A673 (cell line): ENCODE measurements around the gene EIPR1. TPM values are rescaled to one million over a fixed set of nuclear protein-coding genes. Genes with fewer than 3 reads are reported as not detected.

Experiments
- BruUV-seq: library from RNA; stranded (reverse); fragments of 400-500 nt; replicated peaks from 2 replicates; lab custom pipeline; 2021; lab: Mats Ljungman, UMichigan
- CTCF ChIA-PET: fragments of 300-600 bp; sonication (Branson Sonifier 250); formaldehyde crosslinking; loops from one replicate; lab custom pipeline; 2022; ENCODE audit warnings: antibody characterized with exemption; lab: Charles Lee
- POLR2A ChIA-PET: fragments of 300-600 bp; sonication (Branson Sonifier 250); formaldehyde crosslinking; loops from one replicate; lab custom pipeline; 2022; ENCODE audit warnings: antibody characterized with exemption; ENCODE audit not compliant: low non-redundant PET; lab: Charles Lee
- DNase-seq: peaks from one replicate; pipeline ENCODE4 v3.0.0-alpha.2; 2015; ENCODE audit warnings: low spot score
- H3K27ac ChIP-seq: fragments of 200-600 bp; sonication (generic); 2 replicates; pipeline ENCODE4 v1.5.1; 2016; ENCODE audit warnings: mixed run types, low read depth, mild to moderate bottlenecking, mixed read lengths, antibody characterized with exemption, low read length; ENCODE audit not compliant: poor library complexity, severe bottlenecking
- H3K27me3 ChIP-seq: fragments of 200-600 bp; sonication (generic); replicated peaks from 2 replicates; pipeline ENCODE4 v1.6.1; 2017; ENCODE audit warnings: mixed run types, low read depth, mild to moderate bottlenecking, mixed read lengths, antibody characterized with exemption, low read length; ENCODE audit not compliant: insufficient read depth, poor library complexity
- H3K36me3 ChIP-seq: fragments of 200-600 bp; sonication (generic); 2 replicates; pipeline ENCODE4 v1.6.1; 2016; ENCODE audit warnings: mixed run types, mild to moderate bottlenecking, mixed read lengths, antibody characterized with exemption, low read length; ENCODE audit not compliant: insufficient read depth, poor library complexity, severe bottlenecking
- H3K4me1 ChIP-seq: fragments of 200-600 bp; sonication (generic); 2 replicates; pipeline ENCODE4 v1.6.1; 2017; ENCODE audit warnings: mixed run types, mild to moderate bottlenecking, mixed read lengths, antibody characterized with exemption, low read length; ENCODE audit not compliant: insufficient read depth, poor library complexity, severe bottlenecking
- H3K4me3 ChIP-seq: fragments of 200-600 bp; sonication (generic); 2 replicates; pipeline ENCODE4 v1.5.1; 2016; ENCODE audit warnings: low read depth, mixed run types, mild to moderate bottlenecking, mixed read lengths, low read length; ENCODE audit not compliant: poor library complexity, severe bottlenecking
- H3K9me3 ChIP-seq: fragments of 200-600 bp; sonication (generic); 2 replicates; pipeline ENCODE4 v1.6.1; 2016; ENCODE audit warnings: mixed run types, low read depth, mild to moderate bottlenecking, mixed read lengths, antibody characterized with exemption, low read length; ENCODE audit not compliant: poor library complexity, severe bottlenecking
- EZH2 ChIP-seq: fragments of 200-600 bp; sonication (generic); IDR thresholded peaks from 2 replicates; pipeline ENCODE4 v1.6.1; 2017; ENCODE audit warnings: borderline replicate concordance, low read depth, mild to moderate bottlenecking, mixed read lengths, antibody characterized with exemption, low read length; ENCODE audit not compliant: poor library complexity, severe bottlenecking
- intact Hi-C: fragments of 100-400 bp; cut with micrococcal nuclease; formaldehyde crosslinking; loops from one replicate; pipeline ENCODE4 v1.10.0; 2022; ENCODE audit not compliant: unreplicated experiment
- total RNA-seq: library from RNA; stranded (reverse); gene quantifications from 2 replicates; pipeline ENCODE4 v1.2.3, GENCODE V29; 2021
- TF ChIP-seq, protein P1 (sequence below): fragments of 300-800, 200-600 bp; sonication (generic); conservative IDR thresholded peaks from 2 replicates; pipeline ENCODE4 v1.5.1; 2017; ENCODE audit warnings: low read depth, mild to moderate bottlenecking, antibody characterized with exemption, low read length, moderate library complexity, mixed read lengths

Gene EIPR1
- total RNA-seq, 1 experiment from 2014 or later, result 37.0 TPM

DNA sequence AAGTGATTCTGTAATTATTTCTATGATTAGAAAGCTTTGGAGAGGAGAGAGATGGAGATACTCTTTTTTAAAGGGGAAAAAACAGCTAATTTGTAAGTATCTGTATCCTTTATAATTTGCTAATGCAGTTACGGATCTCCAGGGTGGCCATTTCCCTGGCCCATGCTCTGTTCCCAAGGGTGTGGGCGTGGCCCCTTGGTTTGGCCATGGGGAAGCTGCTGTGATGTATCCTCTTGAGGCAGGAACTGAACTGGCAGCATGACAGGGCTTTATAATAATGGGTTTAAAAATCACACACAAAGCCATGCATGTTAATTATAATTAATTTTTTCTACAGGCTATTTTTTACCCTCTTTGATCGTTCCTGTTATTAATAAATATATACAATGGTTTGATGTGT is 28.9 kb upstream of the EIPR1 start:
- no TSS peak for BruUV-seq
- no peak overlapping the region for H3K27ac ChIP-seq
- CTCF ChIA-PET, result no interaction called here
- POLR2A ChIA-PET, result no interaction called here
- H3K4me3 ChIP-seq, result no peak overlapping the region
- TF ChIP-seq, protein P1, sequence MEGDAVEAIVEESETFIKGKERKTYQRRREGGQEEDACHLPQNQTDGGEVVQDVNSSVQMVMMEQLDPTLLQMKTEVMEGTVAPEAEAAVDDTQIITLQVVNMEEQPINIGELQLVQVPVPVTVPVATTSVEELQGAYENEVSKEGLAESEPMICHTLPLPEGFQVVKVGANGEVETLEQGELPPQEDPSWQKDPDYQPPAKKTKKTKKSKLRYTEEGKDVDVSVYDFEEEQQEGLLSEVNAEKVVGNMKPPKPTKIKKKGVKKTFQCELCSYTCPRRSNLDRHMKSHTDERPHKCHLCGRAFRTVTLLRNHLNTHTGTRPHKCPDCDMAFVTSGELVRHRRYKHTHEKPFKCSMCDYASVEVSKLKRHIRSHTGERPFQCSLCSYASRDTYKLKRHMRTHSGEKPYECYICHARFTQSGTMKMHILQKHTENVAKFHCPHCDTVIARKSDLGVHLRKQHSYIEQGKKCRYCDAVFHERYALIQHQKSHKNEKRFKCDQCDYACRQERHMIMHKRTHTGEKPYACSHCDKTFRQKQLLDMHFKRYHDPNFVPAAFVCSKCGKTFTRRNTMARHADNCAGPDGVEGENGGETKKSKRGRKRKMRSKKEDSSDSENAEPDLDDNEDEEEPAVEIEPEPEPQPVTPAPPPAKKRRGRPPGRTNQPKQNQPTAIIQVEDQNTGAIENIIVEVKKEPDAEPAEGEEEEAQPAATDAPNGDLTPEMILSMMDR, result no peak
- TF ChIP-seq EZH2, result no peak
- no peaks in the 10 kb centered on the region for H3K27me3 ChIP-seq
- no peaks in the 10 kb centered on the region for H3K4me1 ChIP-seq
- intact Hi-C loops, result no loop called here
- no peaks in the 10 kb centered on the region for H3K9me3 ChIP-seq
- peaks cover 23% of the 10 kb centered on the region for H3K36me3 ChIP-seq
- no peak for DNase-seq

DNA sequence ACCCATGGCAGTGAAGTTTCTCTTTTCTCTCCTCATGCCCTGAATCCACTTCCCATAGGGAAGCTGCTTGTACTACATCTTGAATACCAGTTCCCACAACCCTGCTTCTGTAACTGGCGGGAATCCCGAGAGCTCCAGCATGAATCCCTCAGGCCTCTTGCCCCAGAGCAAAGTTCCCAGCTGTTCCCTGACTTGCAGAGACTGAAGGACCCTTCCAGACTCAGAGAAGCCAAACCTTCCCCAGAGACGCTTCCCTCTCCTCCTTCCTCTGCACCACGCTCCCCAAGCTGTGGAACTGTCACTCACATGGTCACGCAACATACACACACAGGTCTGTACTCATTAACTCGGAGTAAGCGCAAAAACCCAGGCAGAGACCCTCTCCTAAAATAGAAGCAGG is 28.3 kb upstream of the EIPR1 start:
- CTCF ChIA-PET, result no interaction called here
- Histone ChIP-seq H3K9me3 (no peaks in the 10 kb centered on the region), H3K4me1 (no peaks in the 10 kb centered on the region), H3K36me3 (peaks cover 24% of the 10 kb centered on the region), H3K4me3 (no peak overlapping the region), H3K27ac (no peak overlapping the region), H3K27me3 (no peaks in the 10 kb centered on the region)
- TF ChIP-seq, protein P1, result no peak
- TF ChIP-seq EZH2, result no peak
- DNase-seq, result no peak
- intact Hi-C loops, result no loop called here
- no TSS peak for BruUV-seq
- POLR2A ChIA-PET, result no interaction called here

- Histone ChIP-seq H3K4me1 (no peaks in the 10 kb centered on the region), H3K4me3 (no peak overlapping the region), H3K27me3 (no peaks in the 10 kb centered on the region), H3K9me3 (no peaks in the 10 kb centered on the region), H3K27ac (no peak overlapping the region), H3K36me3 (peaks cover 24% of the 10 kb centered on the region)
- TF ChIP-seq EZH2, result no peak
- TF ChIP-seq, protein P1, result no peak
- no TSS peak for BruUV-seq
- ChIA-PET CTCF (no interaction called here), POLR2A (no interaction called here)
- DNase-seq, result no peak
- intact Hi-C loops, result no loop called here
These were observed 27.7 kb upstream of the EIPR1 start for GRCh38 chr2:3405307-3405706.
